ENCODE data around the gene LGALS7.

GRCh38 chr19:38799104-38799503, 25.8 kb upstream of the LGALS7 start:
- TF ChIP-seq CTCF (IDR thresholded peaks at IDR 0.05; ENCODE audit: insufficient read depth, low read depth, low read length), result no peak
- no peak for TF ChIP-seq EZH2 (IDR thresholded peaks at IDR 0.05; ENCODE audit: insufficient read depth, low read length)

Data from astrocyte (in vitro differentiated cells and primary cell).